Stomach (tissue), 9 donors: ENCODE results near the gene CTSA. TPM values are rescaled to one million over a fixed set of nuclear protein-coding genes. Genes with fewer than 3 reads are reported as not detected.

Source experiments
- DNase-seq, 2 donors: peaks; one replicate each; pipeline versions ENCODE4 v3.0.0 to v3.0.0-alpha.2; 2013 to 2019
- H3K27ac ChIP-seq, 5 donors: fragments of 200-600 bp in 4 of 5; sonication (generic) in 4 of 5; one replicate each; pipeline ENCODE4 v1.5.1; 2013 to 2019; ENCODE audit warnings: mild to moderate bottlenecking in 1 of 5, moderate library complexity in 1 of 5
- H3K27me3 ChIP-seq, 3 donors: fragments of 200-600 bp; sonication (generic); one replicate each; pipeline ENCODE4 v1.5.1; 2017 to 2019; ENCODE audit warnings: mixed run types in 1 of 3
- H3K36me3 ChIP-seq, 4 donors: fragments of 200-600 bp; sonication (generic); 1 replicate in 3 of 4; 2 replicates in 1 of 4; pipeline ENCODE4 v1.5.1; 2016 to 2019
- H3K4me1 ChIP-seq, 4 donors: fragments of 200-600 bp; sonication (generic); one replicate each; pipeline ENCODE4 v1.5.1; 2016 to 2019
- H3K4me3 ChIP-seq, 4 donors: fragments of 200-600 bp; sonication (generic) in 3 of 4; one replicate each; pipeline ENCODE4 v1.5.1; 2016 to 2019; ENCODE audit warnings: mild to moderate bottlenecking in 1 of 4
- H3K9me3 ChIP-seq, 4 donors: fragments of 200-600 bp; sonication (generic); one replicate each; pipeline ENCODE4 v1.5.1; 2016 to 2019
- EP300 ChIP-seq: sonication (generic); formaldehyde crosslinking; IDR thresholded peaks from one replicate; pipeline ENCODE4 v1.6.1; 2017; ENCODE audit warnings: antibody characterized with exemption
- POLR2A ChIP-seq, 4 donors: fragments of 450-650 bp; IDR thresholded peaks; one replicate each; pipeline ENCODE4 v1.6.1; 2016; ENCODE audit warnings: antibody characterized with exemption in 4 of 4, control low read depth in 2 of 4, mild to moderate bottlenecking in 1 of 4, moderate library complexity in 1 of 4
- POLR2AphosphoS5 ChIP-seq, 3 donors: sonication (generic); formaldehyde crosslinking; IDR thresholded peaks; one replicate each; pipeline ENCODE4 v1.6.1; 2016; ENCODE audit warnings: antibody characterized with exemption in 3 of 3
- WGBS, 5 donors: extraction: QIAGEN DNeasy Blood & Tissue Kit in 3 of 5; methylation state at CpG; one replicate each; pipeline versions ENCODE4 v1.1.5 to v1.1.7; 2013 to 2018; 5-methylcytosine and 5-hydroxymethylcytosine counted together
- intact Hi-C: fragments of 100-400 bp; cut with DNase I; formaldehyde crosslinking; loops from one replicate; pipeline ENCODE4 v1.15.1; 2023; ENCODE audit warnings: low total_unique reads
- polyA plus RNA-seq, 3 donors: library from polyadenylated mRNA; stranded (reverse); fragments of 200-250 nt; gene quantifications; one replicate each; pipeline ENCODE4 v1.2.3, GENCODE V29; 2013
- total RNA-seq, 5 donors: library from RNA; depleted of rRNA; stranded (reverse); fragments of >200 nt; gene quantifications; one replicate each; pipeline versions ENCODE4 v1.1.0 to v1.2.3, GENCODE V29; 2014 to 2016
- TF ChIP-seq, protein P1 (sequence below), 7 experiments: fragments of 450-650 bp in 4 of 7; fragments of 200-600 bp in 3 of 7; sonication (generic) in 3 of 7; IDR thresholded peaks; one replicate each; pipeline ENCODE4 v1.5.1; 2016 to 2019; ENCODE audit warnings: antibody characterized with exemption in 7 of 7, control low read depth in 2 of 7, mild to moderate bottlenecking in 1 of 7
- donor health status: healthy with polysubstance abuse.
- donor health status: Bipolar disorder and iron deficiency.
- donor health status: healthy.

The CTSA gene
- total and polyA plus RNA-seq, 8 donors: 29.9 to 292 (median 68.7) TPM

DNA sequence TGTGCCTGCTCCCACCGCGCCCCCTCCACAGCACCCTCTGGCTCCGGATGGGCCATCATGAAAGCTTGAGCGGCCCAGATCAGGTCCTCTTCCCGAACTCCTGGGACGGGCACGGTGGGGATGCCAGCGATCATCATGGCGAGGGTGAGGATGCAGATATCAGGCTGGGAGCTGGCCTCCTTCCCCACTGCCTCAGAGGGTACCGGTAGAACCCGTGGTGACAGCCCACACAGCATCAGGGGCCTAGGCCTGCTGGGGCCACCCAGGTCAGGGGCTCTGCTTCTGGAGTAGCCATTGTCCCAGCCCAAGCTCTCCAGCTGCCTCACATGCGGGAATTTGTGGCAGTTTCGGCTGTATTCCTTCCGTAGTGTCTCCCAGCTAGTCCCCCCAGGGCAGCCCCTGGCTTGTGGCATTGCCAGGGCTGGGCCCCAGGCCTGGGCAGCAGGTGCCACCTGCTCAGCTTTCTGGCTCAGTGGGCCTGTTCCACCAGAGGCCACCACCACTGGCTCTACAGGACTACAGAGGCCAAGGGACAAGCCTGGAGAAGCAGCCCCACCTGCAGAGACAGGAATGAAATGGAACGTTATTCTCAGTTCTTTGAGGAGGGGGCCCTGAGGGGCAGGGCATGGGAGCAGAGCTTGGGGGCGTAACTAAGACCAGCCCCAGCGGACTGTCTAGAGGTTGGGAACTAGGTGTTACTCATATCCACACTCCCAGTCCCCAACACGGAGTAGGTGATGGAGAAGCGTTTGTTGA, 4.4 kb upstream of the CTSA start:
- no peak for DNase-seq
- no peak overlapping the region for H3K27ac ChIP-seq
- intact Hi-C loops: no loop called here
- no peaks in the 10 kb centered on the region for H3K9me3 ChIP-seq
- H3K4me1 ChIP-seq: peaks cover 15 to 64% (median 45%) of the 10 kb centered on the region in 4 donors
- WGBS, 5 donors: 83 to 93% (median 91%) methylated on average over 7 to 19 of the region's 19 CpGs
- no peaks in the 10 kb centered on the region for H3K27me3 ChIP-seq
- no peak for TF ChIP-seq POLR2AphosphoS5 (IDR thresholded peaks at IDR 0.05)
- peaks cover 13 to 64% (median 53%) of the 10 kb centered on the region in 4 donors for H3K36me3 ChIP-seq
- H3K4me3 ChIP-seq: no peak overlapping the region

DNA sequence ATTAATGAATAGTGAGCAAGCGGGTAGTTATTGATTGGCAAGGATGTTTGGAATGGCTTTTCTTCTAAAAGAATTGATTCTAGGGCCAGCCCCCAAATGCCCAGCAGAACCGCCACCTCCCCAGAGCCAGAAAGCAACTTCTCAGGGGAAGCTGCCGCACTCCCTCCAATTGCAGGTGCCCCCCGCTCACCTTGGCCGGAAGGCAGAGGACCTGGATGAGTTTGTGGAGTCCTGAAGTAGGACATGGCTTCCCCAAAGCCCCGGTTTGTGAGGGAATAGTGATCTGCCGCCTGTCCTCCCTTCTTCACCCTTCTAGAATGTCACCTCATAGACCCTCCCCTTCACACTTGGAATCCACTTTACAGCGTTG, 3.8 kb upstream of the CTSA start, which contains the start of gene SPATA25:
SPATA25 (minus strand) TSS at position 277 of the 370 bp plus-strand sequence; CDS start at position 245, 32 bp downstream.
- Histone ChIP-seq H3K9me3 (no peaks in the 10 kb centered on the region), H3K27ac (no peak within 1 kb of the TSS), H3K4me1 (peaks cover 19 to 64% (median 45%) of the 10 kb centered on the region in 4 donors), H3K36me3 (peaks cover 13 to 64% (median 53%) of the 10 kb centered on the region in 4 donors), H3K27me3 (no peaks in the 10 kb centered on the region), H3K4me3 (no peak within 1 kb of the TSS)
- intact Hi-C loops: no loop called here
- TF ChIP-seq, protein P1, sequence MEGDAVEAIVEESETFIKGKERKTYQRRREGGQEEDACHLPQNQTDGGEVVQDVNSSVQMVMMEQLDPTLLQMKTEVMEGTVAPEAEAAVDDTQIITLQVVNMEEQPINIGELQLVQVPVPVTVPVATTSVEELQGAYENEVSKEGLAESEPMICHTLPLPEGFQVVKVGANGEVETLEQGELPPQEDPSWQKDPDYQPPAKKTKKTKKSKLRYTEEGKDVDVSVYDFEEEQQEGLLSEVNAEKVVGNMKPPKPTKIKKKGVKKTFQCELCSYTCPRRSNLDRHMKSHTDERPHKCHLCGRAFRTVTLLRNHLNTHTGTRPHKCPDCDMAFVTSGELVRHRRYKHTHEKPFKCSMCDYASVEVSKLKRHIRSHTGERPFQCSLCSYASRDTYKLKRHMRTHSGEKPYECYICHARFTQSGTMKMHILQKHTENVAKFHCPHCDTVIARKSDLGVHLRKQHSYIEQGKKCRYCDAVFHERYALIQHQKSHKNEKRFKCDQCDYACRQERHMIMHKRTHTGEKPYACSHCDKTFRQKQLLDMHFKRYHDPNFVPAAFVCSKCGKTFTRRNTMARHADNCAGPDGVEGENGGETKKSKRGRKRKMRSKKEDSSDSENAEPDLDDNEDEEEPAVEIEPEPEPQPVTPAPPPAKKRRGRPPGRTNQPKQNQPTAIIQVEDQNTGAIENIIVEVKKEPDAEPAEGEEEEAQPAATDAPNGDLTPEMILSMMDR (IDR thresholded peaks at IDR 0.05): no peak
- TF ChIP-seq POLR2A (IDR thresholded peaks at IDR 0.05) (no peak), EP300 (no peak), POLR2AphosphoS5 (IDR thresholded peaks at IDR 0.05) (no peak)
- 87 to 93% (median 90%) methylated on average over 8 of the region's 8 CpGs for WGBS, 5 donors
- no peak for DNase-seq

DNA sequence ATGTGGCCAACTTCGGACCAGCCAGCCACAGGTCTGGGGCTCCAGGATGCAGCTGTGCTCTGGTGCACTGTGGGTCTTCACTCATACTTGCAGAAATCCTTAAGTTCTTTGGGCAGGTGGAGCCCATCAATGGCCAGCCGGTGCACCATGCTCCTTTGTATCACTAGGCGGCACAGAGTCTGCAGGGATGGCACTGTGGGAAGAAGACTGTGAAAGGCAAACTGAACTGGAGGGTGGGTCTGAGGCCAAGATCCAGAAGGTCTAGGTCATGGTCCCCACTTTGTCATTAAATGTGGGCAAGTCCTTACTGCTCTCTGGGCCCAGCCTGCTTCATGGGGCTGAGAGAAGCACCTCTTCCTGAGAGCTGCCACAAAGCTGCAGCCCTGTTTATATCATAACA, 2.5 kb upstream of the CTSA start:
- Histone ChIP-seq H3K4me3 (no peak overlapping the region), H3K36me3 (peaks cover 15 to 64% (median 52%) of the 10 kb centered on the region in 4 donors), H3K27ac (no peak overlapping the region), H3K27me3 (no peaks in the 10 kb centered on the region), H3K9me3 (no peaks in the 10 kb centered on the region), H3K4me1 (peaks cover 21 to 63% (median 51%) of the 10 kb centered on the region in 4 donors)
- 50 to 92% (median 91%) methylated on average over 1 to 3 of the region's 3 CpGs for WGBS, 5 donors
- intact Hi-C loops: no loop called here
- DNase-seq: no peak
- no peak for TF ChIP-seq POLR2AphosphoS5 (IDR thresholded peaks at IDR 0.05)
- TF ChIP-seq POLR2A (IDR thresholded peaks at IDR 0.05): no peak
- TF ChIP-seq, protein P1 (IDR thresholded peaks at IDR 0.05): no peak
- no peak for TF ChIP-seq EP300

DNA sequence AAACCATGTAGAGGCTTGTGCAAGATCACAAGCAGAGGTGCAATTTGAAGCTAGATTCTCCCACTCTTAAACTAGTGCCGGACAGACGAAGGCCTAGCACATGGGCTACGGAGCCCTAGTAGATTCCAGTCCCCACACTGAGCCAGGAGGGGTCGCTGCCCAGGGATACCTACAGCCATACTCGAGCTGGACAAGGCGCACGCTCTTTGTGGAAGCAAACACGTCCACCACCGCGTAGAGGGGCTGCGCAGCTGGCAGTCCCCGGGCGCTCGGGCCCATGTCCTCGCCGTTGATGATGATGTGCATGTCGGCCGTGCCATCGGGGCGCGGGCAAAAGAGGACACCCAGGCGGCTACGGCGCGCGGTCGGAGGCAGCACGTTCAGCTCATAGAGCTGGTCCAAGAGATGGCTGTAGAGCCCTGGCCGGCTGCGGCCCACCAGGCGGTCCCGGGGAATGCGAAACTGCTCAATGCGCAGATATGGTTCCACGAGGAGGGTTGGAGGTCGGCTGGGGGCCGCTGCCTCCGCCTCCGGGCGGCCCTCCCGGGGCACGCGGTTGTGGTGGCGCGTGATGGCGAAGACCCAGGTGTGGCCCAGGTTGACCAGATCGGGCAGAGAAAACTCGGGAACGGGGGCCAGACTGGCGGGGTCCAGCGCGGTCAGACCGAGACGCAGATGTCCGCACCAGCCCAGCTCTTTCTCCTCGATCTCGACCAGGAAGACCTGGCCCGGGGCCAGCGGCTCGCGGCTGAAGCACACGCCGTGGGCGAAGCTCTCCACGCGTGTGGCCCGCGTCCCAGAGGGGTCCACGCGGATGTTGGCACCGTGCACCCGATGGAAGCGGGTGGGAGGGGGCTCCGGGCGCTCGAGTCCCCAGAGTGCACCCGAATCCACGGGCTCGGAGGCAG, 804 bp upstream of the CTSA start:
- intact Hi-C loops: no loop called here
- Histone ChIP-seq H3K4me3 (peak overlapping the region; percentile 65 to 92 (median 74)), H3K9me3 (no peaks in the 10 kb centered on the region), H3K27me3 (no peaks in the 10 kb centered on the region), H3K27ac (peak overlapping the region; percentile 83 to 88 (median 87)), H3K36me3 (peaks cover 31 to 66% (median 55%) of the 10 kb centered on the region in 4 donors), H3K4me1 (peaks cover 15 to 50% (median 44%) of the 10 kb centered on the region in 4 donors)
- peak; percentile 83 to 94 for DNase-seq
- TF ChIP-seq EP300 (no peak), POLR2AphosphoS5 (IDR thresholded peaks at IDR 0.05) (peak in 2 of 3 donors; percentile 65 to 70)
- TF ChIP-seq, protein P1 (IDR thresholded peaks at IDR 0.05): peak in 5 of 7 experiments; percentile 37 to 65 (median 55)
- 1 to 5% (median 2%) methylated on average over 31 to 79 of the region's 79 CpGs for WGBS, 5 donors
